WTC11 (cell line): ENCODE data around the gene RASAL2. TPM values are rescaled to one million over a fixed set of nuclear protein-coding genes. Genes with fewer than 3 reads are reported as not detected.

Experiments used
- ATAC-seq: fragments of 200-7000 bp; cut with Tn5 transposase; 2 replicates; pipeline ENCODE4 v1.10.0; 2021; ENCODE audit warnings: mild to moderate bottlenecking, moderate library complexity
- CTCF ChIA-PET: fragments of 300-600 bp; sonication (Branson Sonifier 250); formaldehyde crosslinking; loops from one replicate; lab custom pipeline; 2021; ENCODE audit warnings: antibody characterized with exemption; lab: Charles Lee
- POLR2A ChIA-PET: fragments of 350-600 bp; sonication (Branson Sonifier 250); formaldehyde crosslinking; loops from one replicate; lab custom pipeline; 2021; ENCODE audit warnings: antibody characterized with exemption; lab: Charles Lee
- DNase-seq: peaks from one replicate; pipeline ENCODE4 v3.0.0; 2021; ENCODE audit warnings: low spot score
- H3K27ac Mint-ChIP-seq: 2 replicates; pipeline ENCODE4 v1.8.0; 2021; ENCODE audit warnings: mixed read lengths
- H3K27me3 Mint-ChIP-seq: 2 replicates; pipeline ENCODE4 v1.8.0; 2021; ENCODE audit warnings: low read depth, mild to moderate bottlenecking, moderate library complexity, mixed read lengths
- H3K36me3 Mint-ChIP-seq: 2 replicates; pipeline ENCODE4 v1.8.0; 2021; ENCODE audit warnings: mixed read lengths
- H3K4me1 Mint-ChIP-seq: 2 replicates; pipeline ENCODE4 v1.8.0; 2022; ENCODE audit warnings: mixed read lengths
- H3K4me3 Mint-ChIP-seq: 2 replicates; pipeline ENCODE4 v1.8.0; 2021; ENCODE audit warnings: mild to moderate bottlenecking, moderate library complexity, mixed read lengths
- H3K9me3 Mint-ChIP-seq: 2 replicates; pipeline ENCODE4 v1.8.0; 2021; ENCODE audit warnings: mixed read lengths
- ATF1 ChIP-seq: sonication (generic); formaldehyde crosslinking; IDR thresholded peaks from 2 replicates; pipeline ENCODE4 v1.8.1; 2023; ENCODE audit warnings: mild to moderate bottlenecking, moderate library complexity, missing genetic modification reagents
- ELF4 ChIP-seq: sonication (generic); formaldehyde crosslinking; IDR thresholded peaks from 2 replicates; pipeline ENCODE4 v1.8.1; 2022; ENCODE audit warnings: low read depth, mild to moderate bottlenecking, moderate library complexity, missing genetic modification reagents
- HMGA2 ChIP-seq: fragments of 250-450 bp; sonication (Bioruptor Pico); IDR thresholded peaks from 2 replicates; pipeline ENCODE4 v1.4.0; 2021; ENCODE audit warnings: mild to moderate bottlenecking, moderate library complexity
- JUN ChIP-seq: sonication (generic); formaldehyde crosslinking; IDR thresholded peaks from 2 replicates; pipeline ENCODE4 v1.8.0; 2023; ENCODE audit warnings: mild to moderate bottlenecking, missing genetic modification reagents
- MXD4 ChIP-seq: fragments of 250-450 bp; sonication (Bioruptor Pico); IDR thresholded peaks from 2 replicates; pipeline ENCODE4 v1.8.0; 2021; ENCODE audit warnings: mild to moderate bottlenecking, moderate library complexity, borderline replicate concordance
- TP53 ChIP-seq: sonication (generic); formaldehyde crosslinking; IDR thresholded peaks from 2 replicates; pipeline ENCODE4 v1.8.1; 2023; ENCODE audit warnings: mild to moderate bottlenecking, missing genetic modification reagents
- ZNF232 ChIP-seq: sonication (generic); formaldehyde crosslinking; IDR thresholded peaks from 2 replicates; pipeline ENCODE4 v1.8.0; 2022; ENCODE audit warnings: mild to moderate bottlenecking, missing genetic modification reagents
- ZNF416 ChIP-seq: fragments of 250-450 bp; sonication (Bioruptor Pico); IDR thresholded peaks from 2 replicates; pipeline ENCODE4 v1.9.0; 2021; ENCODE audit warnings: mild to moderate bottlenecking, inconsistent platforms
- ZNF423 ChIP-seq: fragments of 250-450 bp; sonication (Bioruptor Pico); IDR thresholded peaks from 2 replicates; pipeline ENCODE4 v2.1.2; 2022; ENCODE audit warnings: mild to moderate bottlenecking, moderate library complexity
- total RNA-seq: library from RNA; stranded (reverse); gene quantifications from 3 replicates; pipeline ENCODE4 v1.2.3, GENCODE V29; 2021
- TF ChIP-seq, protein P1 (sequence below): sonication (generic); formaldehyde crosslinking; IDR thresholded peaks from 2 replicates; pipeline ENCODE4 v1.8.1; 2023; ENCODE audit warnings: mild to moderate bottlenecking, missing genetic modification reagents
- TF ChIP-seq, protein P2 (sequence below): fragments of 250-450 bp; sonication (Bioruptor Pico); IDR thresholded peaks from 2 replicates; pipeline ENCODE4 v1.9.0; 2021; ENCODE audit warnings: mild to moderate bottlenecking
- TF ChIP-seq, protein P3 (sequence below): sonication (generic); formaldehyde crosslinking; IDR thresholded peaks from 2 replicates; pipeline ENCODE4 v1.8.1; 2022; ENCODE audit warnings: low read depth, mild to moderate bottlenecking, moderate library complexity, missing genetic modification reagents, borderline replicate concordance
- TF ChIP-seq, protein P4 (sequence below): sonication (generic); formaldehyde crosslinking; IDR thresholded peaks from 2 replicates; pipeline ENCODE4 v1.8.0; 2023; ENCODE audit warnings: missing genetic modification reagents, mild to moderate bottlenecking, borderline replicate concordance
- TF ChIP-seq, protein P5 (sequence below): sonication (generic); formaldehyde crosslinking; IDR thresholded peaks from 2 replicates; pipeline ENCODE4 v1.8.0; 2022; ENCODE audit warnings: mild to moderate bottlenecking, missing genetic modification reagents
- TF ChIP-seq, protein P6 (sequence below): sonication (generic); formaldehyde crosslinking; IDR thresholded peaks from 2 replicates; pipeline ENCODE4 v1.8.0; 2022; ENCODE audit warnings: mild to moderate bottlenecking, missing genetic modification reagents
- TF ChIP-seq, protein P7 (sequence below): sonication (generic); formaldehyde crosslinking; IDR thresholded peaks from 2 replicates; pipeline ENCODE4 v1.8.1; 2023; ENCODE audit warnings: mild to moderate bottlenecking, moderate library complexity, missing genetic modification reagents
- TF ChIP-seq, protein P8 (sequence below): sonication (generic); formaldehyde crosslinking; IDR thresholded peaks from 2 replicates; pipeline ENCODE4 v1.8.1; 2023; ENCODE audit warnings: mild to moderate bottlenecking, missing genetic modification reagents, moderate library complexity
- TF ChIP-seq, protein P9 (sequence below): sonication (generic); formaldehyde crosslinking; IDR thresholded peaks from 2 replicates; pipeline ENCODE4 v1.8.1; 2022; ENCODE audit warnings: missing genetic modification reagents, borderline replicate concordance

Gene RASAL2
- total RNA-seq, 1 experiment from 2014 or later = 29.5 TPM

DNA sequence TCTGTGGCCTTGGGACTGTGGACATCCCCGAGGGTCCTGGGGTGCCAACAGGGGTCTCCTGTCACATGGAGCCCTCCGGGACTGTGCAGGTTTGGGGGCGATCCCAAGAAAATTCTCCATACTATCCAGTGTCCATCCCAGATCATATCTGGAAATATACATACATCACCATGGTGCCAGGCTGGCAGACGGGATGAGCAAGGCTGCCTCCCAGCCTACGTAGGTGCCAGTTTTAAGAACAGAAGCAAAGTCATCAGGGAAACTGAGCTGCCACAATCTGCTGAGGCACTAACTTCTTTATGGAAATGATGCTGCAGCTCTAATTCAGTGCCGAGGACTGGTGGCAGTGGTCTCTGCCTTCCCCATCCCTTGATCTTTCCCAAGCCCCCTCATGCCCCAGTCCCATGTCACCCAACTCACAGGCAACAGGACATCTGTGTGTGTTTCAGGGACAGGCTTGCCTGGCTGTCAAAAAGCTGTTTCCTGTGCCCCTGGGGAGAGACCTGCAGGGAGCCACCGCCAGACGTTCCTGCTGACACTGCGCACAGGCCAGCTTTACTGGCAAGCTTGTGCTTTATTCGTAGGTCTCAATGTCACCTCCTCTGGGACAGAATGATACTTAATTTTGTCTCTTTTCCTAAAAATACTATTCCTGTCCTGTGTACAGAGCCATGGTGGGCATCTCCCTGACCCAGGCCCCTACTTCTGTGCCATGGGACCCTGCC, 434.5 kb downstream of the RASAL2 start:
- TF ChIP-seq ZNF423 (no peak), TP53 (CRISPR knock-in tag) (no peak), HMGA2 (no peak), JUN (CRISPR knock-in tag) (no peak), ZNF416 (CRISPR knock-in tag) (no peak), ELF4 (no peak), ATF1 (no peak), MXD4 (CRISPR knock-in tag) (no peak), ZNF232 (CRISPR knock-in tag) (no peak)
- TF ChIP-seq, protein P1, sequence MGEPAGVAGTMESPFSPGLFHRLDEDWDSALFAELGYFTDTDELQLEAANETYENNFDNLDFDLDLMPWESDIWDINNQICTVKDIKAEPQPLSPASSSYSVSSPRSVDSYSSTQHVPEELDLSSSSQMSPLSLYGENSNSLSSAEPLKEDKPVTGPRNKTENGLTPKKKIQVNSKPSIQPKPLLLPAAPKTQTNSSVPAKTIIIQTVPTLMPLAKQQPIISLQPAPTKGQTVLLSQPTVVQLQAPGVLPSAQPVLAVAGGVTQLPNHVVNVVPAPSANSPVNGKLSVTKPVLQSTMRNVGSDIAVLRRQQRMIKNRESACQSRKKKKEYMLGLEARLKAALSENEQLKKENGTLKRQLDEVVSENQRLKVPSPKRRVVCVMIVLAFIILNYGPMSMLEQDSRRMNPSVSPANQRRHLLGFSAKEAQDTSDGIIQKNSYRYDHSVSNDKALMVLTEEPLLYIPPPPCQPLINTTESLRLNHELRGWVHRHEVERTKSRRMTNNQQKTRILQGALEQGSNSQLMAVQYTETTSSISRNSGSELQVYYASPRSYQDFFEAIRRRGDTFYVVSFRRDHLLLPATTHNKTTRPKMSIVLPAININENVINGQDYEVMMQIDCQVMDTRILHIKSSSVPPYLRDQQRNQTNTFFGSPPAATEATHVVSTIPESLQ = no peak
- TF ChIP-seq, protein P2, sequence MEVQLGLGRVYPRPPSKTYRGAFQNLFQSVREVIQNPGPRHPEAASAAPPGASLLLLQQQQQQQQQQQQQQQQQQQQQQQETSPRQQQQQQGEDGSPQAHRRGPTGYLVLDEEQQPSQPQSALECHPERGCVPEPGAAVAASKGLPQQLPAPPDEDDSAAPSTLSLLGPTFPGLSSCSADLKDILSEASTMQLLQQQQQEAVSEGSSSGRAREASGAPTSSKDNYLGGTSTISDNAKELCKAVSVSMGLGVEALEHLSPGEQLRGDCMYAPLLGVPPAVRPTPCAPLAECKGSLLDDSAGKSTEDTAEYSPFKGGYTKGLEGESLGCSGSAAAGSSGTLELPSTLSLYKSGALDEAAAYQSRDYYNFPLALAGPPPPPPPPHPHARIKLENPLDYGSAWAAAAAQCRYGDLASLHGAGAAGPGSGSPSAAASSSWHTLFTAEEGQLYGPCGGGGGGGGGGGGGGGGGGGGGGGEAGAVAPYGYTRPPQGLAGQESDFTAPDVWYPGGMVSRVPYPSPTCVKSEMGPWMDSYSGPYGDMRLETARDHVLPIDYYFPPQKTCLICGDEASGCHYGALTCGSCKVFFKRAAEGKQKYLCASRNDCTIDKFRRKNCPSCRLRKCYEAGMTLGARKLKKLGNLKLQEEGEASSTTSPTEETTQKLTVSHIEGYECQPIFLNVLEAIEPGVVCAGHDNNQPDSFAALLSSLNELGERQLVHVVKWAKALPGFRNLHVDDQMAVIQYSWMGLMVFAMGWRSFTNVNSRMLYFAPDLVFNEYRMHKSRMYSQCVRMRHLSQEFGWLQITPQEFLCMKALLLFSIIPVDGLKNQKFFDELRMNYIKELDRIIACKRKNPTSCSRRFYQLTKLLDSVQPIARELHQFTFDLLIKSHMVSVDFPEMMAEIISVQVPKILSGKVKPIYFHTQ (CRISPR knock-in tag) = no peak
- TF ChIP-seq, protein P3, sequence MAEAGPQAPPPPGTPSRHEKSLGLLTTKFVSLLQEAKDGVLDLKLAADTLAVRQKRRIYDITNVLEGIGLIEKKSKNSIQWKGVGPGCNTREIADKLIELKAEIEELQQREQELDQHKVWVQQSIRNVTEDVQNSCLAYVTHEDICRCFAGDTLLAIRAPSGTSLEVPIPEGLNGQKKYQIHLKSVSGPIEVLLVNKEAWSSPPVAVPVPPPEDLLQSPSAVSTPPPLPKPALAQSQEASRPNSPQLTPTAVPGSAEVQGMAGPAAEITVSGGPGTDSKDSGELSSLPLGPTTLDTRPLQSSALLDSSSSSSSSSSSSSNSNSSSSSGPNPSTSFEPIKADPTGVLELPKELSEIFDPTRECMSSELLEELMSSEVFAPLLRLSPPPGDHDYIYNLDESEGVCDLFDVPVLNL = no peak
- TF ChIP-seq, protein P4, sequence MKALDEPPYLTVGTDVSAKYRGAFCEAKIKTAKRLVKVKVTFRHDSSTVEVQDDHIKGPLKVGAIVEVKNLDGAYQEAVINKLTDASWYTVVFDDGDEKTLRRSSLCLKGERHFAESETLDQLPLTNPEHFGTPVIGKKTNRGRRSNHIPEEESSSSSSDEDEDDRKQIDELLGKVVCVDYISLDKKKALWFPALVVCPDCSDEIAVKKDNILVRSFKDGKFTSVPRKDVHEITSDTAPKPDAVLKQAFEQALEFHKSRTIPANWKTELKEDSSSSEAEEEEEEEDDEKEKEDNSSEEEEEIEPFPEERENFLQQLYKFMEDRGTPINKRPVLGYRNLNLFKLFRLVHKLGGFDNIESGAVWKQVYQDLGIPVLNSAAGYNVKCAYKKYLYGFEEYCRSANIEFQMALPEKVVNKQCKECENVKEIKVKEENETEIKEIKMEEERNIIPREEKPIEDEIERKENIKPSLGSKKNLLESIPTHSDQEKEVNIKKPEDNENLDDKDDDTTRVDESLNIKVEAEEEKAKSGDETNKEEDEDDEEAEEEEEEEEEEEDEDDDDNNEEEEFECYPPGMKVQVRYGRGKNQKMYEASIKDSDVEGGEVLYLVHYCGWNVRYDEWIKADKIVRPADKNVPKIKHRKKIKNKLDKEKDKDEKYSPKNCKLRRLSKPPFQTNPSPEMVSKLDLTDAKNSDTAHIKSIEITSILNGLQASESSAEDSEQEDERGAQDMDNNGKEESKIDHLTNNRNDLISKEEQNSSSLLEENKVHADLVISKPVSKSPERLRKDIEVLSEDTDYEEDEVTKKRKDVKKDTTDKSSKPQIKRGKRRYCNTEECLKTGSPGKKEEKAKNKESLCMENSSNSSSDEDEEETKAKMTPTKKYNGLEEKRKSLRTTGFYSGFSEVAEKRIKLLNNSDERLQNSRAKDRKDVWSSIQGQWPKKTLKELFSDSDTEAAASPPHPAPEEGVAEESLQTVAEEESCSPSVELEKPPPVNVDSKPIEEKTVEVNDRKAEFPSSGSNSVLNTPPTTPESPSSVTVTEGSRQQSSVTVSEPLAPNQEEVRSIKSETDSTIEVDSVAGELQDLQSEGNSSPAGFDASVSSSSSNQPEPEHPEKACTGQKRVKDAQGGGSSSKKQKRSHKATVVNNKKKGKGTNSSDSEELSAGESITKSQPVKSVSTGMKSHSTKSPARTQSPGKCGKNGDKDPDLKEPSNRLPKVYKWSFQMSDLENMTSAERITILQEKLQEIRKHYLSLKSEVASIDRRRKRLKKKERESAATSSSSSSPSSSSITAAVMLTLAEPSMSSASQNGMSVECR (CRISPR knock-in tag) = no peak
- TF ChIP-seq, protein P5, sequence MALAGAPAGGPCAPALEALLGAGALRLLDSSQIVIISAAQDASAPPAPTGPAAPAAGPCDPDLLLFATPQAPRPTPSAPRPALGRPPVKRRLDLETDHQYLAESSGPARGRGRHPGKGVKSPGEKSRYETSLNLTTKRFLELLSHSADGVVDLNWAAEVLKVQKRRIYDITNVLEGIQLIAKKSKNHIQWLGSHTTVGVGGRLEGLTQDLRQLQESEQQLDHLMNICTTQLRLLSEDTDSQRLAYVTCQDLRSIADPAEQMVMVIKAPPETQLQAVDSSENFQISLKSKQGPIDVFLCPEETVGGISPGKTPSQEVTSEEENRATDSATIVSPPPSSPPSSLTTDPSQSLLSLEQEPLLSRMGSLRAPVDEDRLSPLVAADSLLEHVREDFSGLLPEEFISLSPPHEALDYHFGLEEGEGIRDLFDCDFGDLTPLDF = no peak
- TF ChIP-seq, protein P6, sequence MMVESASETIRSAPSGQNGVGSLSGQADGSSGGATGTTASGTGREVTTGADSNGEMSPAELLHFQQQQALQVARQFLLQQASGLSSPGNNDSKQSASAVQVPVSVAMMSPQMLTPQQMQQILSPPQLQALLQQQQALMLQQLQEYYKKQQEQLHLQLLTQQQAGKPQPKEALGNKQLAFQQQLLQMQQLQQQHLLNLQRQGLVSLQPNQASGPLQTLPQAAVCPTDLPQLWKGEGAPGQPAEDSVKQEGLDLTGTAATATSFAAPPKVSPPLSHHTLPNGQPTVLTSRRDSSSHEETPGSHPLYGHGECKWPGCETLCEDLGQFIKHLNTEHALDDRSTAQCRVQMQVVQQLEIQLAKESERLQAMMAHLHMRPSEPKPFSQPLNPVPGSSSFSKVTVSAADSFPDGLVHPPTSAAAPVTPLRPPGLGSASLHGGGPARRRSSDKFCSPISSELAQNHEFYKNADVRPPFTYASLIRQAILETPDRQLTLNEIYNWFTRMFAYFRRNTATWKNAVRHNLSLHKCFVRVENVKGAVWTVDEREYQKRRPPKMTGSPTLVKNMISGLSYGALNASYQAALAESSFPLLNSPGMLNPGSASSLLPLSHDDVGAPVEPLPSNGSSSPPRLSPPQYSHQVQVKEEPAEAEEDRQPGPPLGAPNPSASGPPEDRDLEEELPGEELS (CRISPR knock-in tag) = no peak
- TF ChIP-seq, protein P7, sequence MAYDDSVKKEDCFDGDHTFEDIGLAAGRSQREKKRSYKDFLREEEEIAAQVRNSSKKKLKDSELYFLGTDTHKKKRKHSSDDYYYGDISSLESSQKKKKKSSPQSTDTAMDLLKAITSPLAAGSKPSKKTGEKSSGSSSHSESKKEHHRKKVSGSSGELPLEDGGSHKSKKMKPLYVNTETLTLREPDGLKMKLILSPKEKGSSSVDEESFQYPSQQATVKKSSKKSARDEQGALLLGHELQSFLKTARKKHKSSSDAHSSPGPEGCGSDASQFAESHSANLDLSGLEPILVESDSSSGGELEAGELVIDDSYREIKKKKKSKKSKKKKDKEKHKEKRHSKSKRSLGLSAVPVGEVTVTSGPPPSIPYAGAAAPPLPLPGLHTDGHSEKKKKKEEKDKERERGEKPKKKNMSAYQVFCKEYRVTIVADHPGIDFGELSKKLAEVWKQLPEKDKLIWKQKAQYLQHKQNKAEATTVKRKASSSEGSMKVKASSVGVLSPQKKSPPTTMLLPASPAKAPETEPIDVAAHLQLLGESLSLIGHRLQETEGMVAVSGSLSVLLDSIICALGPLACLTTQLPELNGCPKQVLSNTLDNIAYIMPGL (CRISPR knock-in tag) = no peak
- TF ChIP-seq, protein P8, sequence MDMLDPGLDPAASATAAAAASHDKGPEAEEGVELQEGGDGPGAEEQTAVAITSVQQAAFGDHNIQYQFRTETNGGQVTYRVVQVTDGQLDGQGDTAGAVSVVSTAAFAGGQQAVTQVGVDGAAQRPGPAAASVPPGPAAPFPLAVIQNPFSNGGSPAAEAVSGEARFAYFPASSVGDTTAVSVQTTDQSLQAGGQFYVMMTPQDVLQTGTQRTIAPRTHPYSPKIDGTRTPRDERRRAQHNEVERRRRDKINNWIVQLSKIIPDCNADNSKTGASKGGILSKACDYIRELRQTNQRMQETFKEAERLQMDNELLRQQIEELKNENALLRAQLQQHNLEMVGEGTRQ = no peak
- TF ChIP-seq, protein P9, sequence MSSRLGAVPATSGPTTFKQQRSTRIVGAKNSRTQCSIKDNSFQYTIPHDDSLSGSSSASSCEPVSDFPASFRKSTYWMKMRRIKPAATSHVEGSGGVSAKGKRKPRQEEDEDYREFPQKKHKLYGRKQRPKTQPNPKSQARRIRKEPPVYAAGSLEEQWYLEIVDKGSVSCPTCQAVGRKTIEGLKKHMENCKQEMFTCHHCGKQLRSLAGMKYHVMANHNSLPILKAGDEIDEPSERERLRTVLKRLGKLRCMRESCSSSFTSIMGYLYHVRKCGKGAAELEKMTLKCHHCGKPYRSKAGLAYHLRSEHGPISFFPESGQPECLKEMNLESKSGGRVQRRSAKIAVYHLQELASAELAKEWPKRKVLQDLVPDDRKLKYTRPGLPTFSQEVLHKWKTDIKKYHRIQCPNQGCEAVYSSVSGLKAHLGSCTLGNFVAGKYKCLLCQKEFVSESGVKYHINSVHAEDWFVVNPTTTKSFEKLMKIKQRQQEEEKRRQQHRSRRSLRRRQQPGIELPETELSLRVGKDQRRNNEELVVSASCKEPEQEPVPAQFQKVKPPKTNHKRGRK (CRISPR knock-in tag) = no peak
- Mint-ChIP-seq H3K27me3 (no peaks in the 10 kb centered on the region), H3K36me3 (no peaks in the 10 kb centered on the region), H3K27ac (no peak overlapping the region), H3K4me1 (0 out of 2 replicates have a peak, but pooled peaks cover 2% of the 10 kb centered on the region), H3K9me3 (peaks cover 9% of the 10 kb centered on the region; the same call in 1 of the 2 replicates), H3K4me3 (no peak overlapping the region)
- ATAC-seq (no peak), DNase-seq (no peak)
- POLR2A ChIA-PET = no interaction called here
- CTCF ChIA-PET = interaction anchor here (0.6 to 5.0 kb wide), 8 partner anchors 10 to 497 kb away, joined by 3 to 47 read pairs (median 6); no protein-coding TSS in a partner anchor
